Vagina (tissue), 2 donors: ENCODE results near the gene TAF7.

Experiments
- CTCF ChIP-seq, 3 experiments: fragments of 450-650 bp in 2 of 3; fragments of 200-600 bp in 1 of 3; sonication (generic) in 1 of 3; IDR thresholded peaks; one replicate each; pipeline ENCODE4 v1.5.1; 2017 to 2019; ENCODE audit warnings: antibody characterized with exemption in 3 of 3, mild to moderate bottlenecking in 2 of 3, moderate library complexity in 2 of 3
- POLR2A ChIP-seq, 2 donors: fragments of 450-650 bp; IDR thresholded peaks; one replicate each; pipeline ENCODE4 v1.6.1; 2017; ENCODE audit warnings: antibody characterized with exemption in 2 of 2, mild to moderate bottlenecking in 2 of 2, moderate library complexity in 2 of 2
- POLR2AphosphoS5 ChIP-seq, 2 donors: sonication (generic); formaldehyde crosslinking; IDR thresholded peaks; one replicate each; pipeline ENCODE4 v1.9.0; 2017; ENCODE audit warnings: antibody characterized with exemption in 2 of 2, mild to moderate bottlenecking in 2 of 2, low read depth in 1 of 2; ENCODE audit not compliant: insufficient read depth in 1 of 2

- TF ChIP-seq CTCF (IDR thresholded peaks at IDR 0.05) (no peak), POLR2AphosphoS5 (IDR thresholded peaks at IDR 0.05; ENCODE audit: insufficient read depth in 1 of 2, low read depth in 1 of 2) (no peak), POLR2A (IDR thresholded peaks at IDR 0.05) (no peak)
These were observed 43.5 kb upstream of the TAF7 start, which contains the start of gene PCDHGA5 for GRCh38 chr5:141363952-141364660.
